ENCODE measurements around the gene ZNF471.

Gene ZNF471

DNA sequence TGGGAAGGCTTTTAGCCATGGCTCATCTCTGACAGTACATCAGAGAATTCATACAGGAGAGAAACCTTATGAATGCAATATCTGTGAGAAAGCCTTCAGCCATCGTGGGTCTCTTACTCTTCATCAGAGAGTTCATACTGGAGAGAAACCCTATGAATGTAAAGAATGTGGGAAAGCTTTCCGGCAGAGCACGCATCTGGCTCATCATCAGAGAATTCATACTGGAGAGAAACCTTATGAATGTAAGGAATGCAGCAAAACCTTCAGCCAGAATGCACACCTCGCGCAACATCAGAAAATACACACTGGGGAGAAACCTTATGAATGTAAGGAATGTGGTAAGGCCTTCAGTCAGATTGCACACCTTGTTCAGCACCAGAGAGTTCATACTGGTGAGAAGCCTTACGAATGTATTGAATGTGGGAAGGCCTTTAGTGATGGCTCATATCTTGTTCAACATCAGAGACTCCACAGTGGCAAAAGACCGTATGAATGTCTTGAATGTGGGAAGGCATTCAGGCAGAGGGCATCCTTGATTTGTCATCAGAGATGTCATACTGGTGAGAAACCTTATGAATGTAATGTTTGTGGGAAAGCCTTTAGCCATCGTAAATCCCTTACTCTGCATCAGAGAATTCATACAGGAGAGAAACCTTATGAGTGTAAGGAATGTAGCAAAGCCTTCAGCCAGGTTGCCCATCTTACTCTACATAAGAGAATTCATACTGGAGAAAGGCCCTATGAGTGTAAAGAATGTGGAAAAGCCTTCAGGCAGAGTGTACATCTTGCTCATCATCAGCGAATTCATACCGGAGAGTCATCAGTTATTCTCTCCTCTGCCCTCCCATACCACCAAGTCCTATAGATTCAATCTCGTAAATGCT is 70.3 kb downstream of the ZNF471 start:
- DNase-seq: no peak
